Fibroblast of peridontal ligament (primary cell): Measurements from ENCODE around the gene KRT1.

ENCODE experiments used
- DNase-seq: peaks from one replicate; pipeline ENCODE4 v3.0.0-alpha.2; 2010; ENCODE audit errors: extremely low read depth

The KRT1 gene

DNA sequence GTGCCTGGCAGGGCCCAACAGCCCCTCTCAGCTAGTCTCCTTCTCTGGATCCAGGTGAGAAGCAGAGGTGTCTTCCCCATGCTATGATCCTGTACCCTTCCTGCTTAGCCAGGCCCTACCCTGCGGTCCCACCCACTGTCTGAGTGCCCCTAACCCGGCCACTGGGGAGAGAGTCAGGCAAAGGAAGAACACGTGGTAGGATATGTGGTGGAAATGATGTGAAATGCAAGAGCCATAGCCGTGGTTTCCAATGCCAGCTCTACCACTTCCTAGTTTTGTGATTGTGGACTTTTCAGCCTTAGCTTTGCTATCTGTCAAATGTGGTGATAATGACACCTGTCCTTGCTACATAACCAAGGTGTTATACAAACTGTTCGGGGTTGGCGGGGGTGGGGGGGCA, 44.0 kb downstream of the KRT1 start:
- DNase-seq = no peak

DNA sequence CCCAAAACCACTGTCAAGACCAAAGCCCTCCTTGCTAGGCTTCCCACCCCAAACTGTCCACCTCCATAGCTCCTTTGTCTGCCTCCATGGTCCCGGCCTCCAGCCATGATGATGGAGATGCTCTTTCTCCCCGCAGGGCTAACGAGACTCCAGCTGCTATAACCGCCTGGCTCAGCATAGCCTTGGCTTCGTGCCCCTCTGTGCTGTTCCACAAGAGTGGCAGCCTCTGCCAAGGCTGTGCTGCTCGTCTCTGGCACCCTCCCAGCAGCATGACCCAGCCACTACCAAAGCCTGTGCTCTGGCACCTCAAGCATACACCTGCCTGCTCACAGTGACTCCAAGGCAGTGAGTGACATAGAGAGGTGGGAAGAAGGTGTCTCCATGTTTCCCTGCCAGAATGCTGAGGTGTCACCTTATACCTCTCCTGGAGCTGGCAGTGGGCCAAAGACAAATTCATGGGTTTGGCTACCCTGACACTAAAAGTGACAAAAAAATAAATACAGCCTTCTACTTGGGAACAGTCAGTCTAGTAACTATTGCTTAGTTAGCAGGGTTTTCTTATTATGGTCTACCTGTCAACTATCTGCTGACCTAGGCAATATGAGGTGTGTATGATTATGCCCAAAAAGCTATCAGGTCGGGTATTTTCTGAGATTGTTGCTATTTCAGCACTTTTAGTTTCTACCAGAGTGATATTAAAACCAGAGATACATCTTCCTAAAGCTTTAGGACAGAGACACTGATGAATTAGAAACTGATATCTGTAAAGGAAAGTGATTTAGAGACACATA, 45.7 kb downstream of the KRT1 start:
- no peak for DNase-seq

DNA sequence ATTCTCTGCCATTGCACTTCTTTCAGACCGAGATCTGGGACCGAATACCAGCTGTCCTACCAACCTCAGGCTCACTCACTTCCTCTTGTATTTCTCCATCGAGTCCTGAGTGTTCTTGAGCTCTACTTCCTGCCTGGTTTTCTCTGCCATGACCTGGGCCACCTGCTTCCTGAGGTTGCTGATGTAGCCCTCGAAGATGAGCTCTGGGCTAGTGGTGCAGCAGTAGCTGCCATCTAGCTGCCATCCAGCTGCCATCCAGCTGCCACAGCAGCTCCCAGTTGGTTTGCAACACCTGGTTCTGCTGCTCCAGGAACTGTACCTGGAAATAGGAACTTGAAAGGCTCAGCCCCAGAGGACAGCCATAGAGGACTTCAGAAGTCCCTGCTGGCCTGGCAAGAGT, 46.8 kb downstream of the KRT1 start:
- DNase-seq = no peak

- DNase-seq = no peak
Observed at GRCh38 chr12:52632656-52633055, 47.6 kb downstream of the KRT1 start.

GRCh38 chr12:52631676-52632459, 48.3 kb downstream of the KRT1 start:
- DNase-seq = no peak

DNA sequence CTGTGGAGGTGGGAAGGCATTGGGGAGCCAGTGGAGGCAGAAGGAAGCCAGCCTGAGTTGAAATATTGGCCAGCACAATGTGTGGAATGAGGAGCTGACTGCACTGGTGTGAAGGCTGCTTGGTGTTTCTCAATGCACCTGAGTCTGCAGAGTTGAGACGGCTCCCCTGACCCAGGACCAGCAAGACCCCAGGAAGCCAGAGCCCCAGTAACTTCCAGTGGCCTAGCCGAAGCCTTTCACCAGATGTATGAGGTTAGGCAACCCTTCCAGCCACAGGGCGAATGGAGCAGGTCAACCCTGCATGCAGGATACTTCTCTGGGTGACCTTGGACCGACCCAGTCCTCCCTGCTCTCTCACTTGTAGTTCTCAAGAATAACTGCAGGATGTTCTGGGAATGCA, 48.9 kb downstream of the KRT1 start:
- no peak for DNase-seq

DNA sequence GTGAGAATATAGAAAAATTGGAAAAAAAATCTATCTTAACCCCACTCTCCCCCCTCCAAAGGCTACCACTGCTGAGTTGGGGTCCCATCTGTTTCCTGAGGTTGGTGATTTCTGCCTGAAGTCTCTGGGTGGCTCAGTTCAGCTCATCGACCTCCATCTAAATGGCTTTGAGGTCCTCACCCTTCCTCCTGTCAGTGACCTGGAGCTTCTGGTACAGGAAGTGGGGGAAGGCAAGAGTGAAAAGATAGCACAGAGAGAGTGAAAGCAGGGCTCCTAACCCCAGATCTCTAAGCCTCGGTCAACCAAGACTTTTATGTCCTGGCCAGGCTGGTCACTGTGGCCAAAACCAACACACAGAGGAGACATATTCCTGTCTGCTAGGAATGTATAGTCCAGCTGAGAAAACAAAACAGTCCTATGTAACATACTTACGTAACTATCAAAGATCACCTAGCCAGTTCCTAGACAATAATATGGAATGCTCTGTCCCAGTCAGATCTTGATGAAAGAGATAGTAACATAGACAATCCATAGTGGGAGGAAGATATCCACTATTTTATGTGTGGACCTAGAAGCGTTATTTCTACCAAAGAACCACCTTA, 49.5 kb downstream of the KRT1 start:
- DNase-seq = no peak

DNA sequence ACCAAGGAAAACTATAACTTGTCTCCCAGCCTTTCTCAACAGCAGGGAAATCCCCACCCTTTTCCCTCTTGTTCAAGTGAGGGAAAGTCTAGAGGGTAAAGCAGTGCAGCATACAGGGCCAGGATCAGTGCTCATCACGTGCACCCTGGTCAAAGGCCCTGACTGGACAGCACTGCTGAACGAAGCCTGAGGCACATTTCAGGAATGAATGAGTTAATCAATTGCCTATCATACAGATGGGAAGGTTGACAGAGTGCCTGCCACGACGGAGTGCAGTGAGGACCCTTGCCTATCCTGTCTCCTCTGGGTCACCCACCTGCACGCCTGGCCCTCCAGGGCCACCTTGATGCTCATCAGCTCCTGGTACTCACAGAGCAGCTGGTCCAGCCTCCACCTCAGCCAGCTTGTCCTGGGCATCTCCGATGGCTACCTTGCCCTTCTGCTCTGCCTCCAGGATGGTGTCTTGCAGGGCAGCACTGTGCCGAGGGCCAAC, 50.2 kb downstream of the KRT1 start:
- DNase-seq = no peak

DNA sequence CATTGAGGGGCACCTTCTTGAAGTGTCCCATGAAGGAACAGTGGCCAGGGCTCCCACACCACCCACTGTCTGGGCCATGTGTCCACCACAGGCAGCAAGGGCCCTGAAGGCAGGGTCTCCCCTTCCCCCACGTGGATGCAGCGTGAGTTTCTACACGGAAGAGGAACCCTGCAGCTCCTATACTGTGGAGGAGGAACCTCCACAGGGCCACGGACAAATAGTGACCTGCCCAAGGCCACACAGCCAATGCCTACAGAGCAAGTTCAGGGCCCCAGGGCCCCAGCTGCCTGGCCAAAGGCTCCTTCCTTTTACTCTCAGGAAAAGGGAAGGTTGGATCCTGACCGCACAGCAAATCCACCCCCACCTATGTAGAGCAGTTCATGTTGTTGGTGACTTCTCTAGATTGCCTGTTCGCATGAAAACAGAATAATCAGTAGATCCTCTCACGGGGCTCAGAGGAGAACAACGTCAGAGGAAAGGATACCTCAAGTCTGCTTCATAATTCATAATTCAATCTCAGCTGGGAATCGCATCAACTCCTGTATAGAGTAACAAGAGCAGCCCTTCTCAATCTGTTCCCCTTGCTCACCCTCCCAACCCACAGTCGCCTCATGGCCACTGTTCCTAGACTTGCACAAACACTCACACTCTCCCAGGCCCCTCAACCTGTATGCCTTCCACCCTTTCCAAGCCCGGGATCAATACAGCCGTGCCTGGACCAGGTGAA, 50.8 kb downstream of the KRT1 start:
- DNase-seq = no peak

DNA sequence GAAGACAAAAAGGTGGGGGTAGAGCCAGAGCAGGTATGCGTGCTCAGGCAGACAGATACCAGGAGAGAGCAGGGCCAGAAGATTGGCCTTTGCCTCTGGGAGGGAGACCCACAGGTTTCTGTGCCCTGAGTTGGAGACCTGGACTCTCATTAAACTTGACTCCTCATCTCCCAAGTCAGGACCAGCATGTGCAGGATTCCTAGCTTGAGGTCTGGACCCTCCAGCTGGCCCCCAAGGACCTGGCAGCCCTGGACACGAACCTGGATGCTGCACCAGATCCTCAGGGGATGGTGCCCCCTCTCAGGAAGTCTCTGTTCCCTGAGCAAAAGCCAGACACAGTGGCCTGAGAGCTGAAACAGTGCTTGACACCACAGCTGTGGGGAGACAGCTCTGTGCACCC, 51.4 kb downstream of the KRT1 start:
- no peak for DNase-seq

GRCh38 chr12:52628111-52628507, 52.1 kb downstream of the KRT1 start:
- DNase-seq = no peak

DNA sequence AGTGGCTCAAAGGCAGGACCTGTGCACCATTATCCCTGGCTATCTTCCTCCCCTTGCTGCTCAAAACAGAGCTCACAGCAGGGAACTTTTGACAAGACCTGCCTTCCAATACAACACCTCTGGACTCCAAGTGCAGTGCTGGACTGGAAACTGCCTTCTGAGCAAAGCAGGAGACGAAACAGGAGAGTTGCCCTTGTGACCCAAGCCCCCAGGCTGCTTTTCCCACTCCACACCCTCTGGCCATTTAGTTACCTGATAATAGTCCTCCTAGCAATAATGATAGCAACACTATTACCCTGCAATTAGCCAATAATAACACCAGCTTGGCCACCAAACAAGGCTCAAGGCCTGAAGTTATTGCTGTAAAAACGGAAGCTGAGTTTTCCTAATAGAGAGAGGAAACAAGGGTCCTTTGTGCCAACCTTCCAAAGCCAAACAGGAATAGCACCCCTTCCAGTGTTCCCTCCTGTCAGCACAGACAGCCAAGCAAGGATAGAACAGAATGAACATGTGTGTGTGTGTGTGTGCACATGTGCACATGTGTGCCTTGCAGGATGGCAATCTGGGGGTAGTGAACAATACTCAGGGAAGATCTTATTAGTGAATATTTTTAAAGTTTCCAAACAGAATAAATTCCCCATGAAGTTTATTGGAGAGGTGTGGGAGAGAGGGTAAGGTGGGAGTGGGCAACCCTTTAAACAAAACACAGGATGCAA, 52.7 kb downstream of the KRT1 start:
- DNase-seq = no peak
